ENCODE measurements around the gene VPS8. TPM values are rescaled to one million over a fixed set of nuclear protein-coding genes. Genes with fewer than 3 reads are reported as not detected.

Gene VPS8
- total RNA-seq, 1 donor from 2014 or later: 48.3 TPM

DNA sequence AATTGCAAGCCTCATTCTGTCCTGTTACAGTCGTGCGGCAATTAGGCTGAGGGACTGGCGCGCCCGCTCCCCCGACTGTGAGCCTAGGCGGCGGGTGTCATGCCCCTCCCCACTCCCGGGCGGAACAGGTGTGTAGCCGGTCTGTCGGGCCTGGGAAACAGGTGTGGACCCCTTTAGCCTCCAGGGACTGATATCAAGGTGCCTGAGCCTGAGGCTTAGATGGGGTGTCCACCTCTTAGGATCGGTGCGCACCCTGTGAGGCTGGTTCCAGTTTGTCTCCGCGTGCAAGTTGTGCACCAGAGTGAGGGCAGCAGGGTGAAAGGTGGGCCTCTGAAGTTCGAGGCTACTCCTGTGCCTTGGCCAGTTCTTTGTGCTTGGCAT, 686 bp downstream of the VPS8 start:
- no peak for DNase-seq (ENCODE audit: low spot score)

DNA sequence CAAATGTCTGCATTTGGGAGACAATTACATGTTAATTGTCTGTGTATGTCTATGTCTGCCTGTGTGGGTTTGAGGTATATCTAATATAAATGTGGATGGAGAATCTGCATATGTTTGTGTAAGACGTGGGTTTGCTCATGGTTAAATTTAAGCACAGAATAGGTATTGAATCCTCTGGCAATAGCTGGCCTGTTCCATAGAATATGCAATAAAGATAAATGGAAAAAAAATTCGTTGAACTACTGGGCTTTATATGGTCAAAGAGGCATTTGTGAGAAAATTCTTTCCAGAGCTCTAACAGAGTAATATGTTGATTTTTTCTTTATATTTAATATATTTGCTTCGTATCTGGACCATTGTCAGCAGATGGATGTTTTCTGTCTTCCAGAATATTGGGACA, 1.4 kb downstream of the VPS8 start:
- no peak for DNase-seq (ENCODE audit: low spot score)

DNA sequence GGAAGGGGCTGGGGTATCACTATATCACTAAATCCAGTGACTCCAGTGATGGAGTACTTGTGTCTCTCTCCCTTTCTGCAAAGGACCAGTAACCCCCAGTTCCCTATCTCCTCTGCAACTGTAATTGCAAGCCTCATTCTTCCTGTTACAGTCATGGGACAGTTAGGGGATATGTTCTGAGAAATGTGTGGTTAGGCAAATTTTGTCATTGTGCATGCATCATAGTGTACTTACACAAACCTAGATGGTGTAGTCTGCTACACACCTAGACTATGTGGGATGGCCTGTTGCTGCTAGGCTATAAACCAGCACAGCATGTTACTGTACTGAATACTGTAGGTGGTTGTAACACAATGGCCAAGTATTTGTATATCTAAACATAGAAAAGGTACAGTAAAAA, 2.2 kb downstream of the VPS8 start:
- no peak for DNase-seq (ENCODE audit: low spot score)

DNA sequence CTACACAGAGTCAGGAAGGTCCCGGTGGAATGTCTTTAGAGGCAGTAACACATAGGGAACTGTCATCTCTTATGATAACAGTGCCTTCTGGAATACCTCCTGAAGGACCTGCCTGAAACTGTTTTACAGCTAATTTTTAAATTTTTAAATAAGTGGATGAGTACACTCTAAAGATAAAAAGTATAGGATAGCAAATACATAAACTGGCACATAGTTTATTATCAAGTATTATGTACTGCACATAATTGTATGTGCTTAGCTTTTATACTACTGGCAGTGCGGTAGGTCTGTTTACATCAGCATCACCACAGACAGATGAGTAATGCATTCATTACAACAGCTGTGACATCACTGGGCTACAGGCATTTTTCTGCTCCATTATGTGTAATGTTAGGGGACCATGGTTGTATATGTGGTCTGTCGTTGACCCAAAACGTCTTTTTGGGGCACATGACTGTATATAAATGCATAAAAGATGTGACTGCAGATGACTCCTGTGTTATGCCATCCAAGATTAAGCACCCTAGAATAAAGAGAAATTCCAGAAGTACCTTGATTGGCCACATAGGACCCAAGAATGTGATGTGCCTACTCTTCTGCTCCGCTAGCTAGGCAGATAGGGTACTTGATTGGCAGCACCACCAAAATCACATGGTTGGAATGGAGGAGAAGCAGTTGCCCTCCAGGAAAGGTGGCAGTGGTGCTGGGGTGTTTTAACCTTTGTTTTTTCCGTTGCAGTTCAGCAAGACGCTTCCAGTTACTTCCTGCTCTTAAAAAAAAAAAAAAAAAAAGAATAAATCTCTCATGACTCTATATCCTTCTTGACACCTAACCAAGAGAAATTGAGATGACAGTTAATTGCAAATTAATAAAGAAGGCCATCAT, 3.3 kb downstream of the VPS8 start:
- no peak for DNase-seq (ENCODE audit: low spot score)

DNA sequence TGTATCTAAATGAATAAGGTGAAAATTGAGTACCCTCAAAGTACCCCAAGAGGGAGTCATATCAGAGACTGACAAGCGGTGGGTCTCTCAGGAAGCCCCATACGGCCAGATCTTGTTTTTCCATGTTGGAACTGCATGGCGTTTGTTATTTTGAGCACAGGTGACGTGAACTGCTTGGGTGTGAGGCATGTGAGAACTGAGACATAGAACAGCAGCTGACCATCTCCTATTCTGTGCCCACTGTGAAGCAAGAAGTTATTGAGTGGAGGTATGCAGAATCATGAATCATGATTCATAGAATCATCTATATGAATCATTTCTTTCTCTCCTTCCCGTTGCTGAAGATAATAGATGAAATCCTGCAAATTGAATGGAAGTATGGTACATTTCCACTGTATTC, 4.6 kb downstream of the VPS8 start:
- DNase-seq (ENCODE audit: low spot score): no peak

DNA sequence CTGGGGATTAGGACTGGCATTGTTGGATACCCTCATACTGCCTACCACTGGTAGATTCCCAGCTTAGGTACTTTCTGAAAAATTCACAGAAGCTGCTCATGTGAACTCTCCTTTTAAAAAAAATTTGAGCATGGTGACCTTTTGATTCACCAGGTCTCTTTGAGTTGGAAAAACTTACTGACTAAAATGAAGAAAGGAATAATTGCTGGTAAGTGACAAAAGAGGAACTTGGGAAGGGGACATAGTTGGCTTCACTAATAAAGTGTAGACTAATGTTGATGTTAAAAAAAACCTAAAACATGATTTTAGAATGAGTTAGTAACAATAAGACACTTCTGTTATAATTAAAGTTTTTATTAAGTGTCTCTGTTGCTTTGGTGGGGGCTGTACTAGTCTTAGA, 8.6 kb downstream of the VPS8 start:
- no peak for DNase-seq (ENCODE audit: low spot score)

DNA sequence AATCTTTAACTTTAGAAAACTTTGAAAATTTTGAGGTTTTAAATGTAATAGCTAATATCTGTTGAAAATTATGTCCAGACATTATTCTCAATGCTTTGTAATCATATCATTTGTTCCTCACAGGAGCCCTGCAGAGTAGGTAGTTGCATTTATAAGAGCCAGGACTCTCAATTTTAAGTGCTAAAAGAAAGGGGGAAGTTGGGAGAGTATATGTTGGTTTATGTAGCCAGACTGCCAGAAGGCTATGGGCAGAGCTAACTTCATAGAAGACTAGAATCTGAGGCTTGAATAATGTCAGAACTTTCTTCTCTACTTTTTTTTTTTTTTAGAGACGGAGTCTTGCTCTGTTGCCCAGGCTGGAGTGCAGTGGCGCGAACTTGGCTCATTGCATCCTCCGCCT, 9.1 kb downstream of the VPS8 start:
- no peak for DNase-seq (ENCODE audit: low spot score)

DNA sequence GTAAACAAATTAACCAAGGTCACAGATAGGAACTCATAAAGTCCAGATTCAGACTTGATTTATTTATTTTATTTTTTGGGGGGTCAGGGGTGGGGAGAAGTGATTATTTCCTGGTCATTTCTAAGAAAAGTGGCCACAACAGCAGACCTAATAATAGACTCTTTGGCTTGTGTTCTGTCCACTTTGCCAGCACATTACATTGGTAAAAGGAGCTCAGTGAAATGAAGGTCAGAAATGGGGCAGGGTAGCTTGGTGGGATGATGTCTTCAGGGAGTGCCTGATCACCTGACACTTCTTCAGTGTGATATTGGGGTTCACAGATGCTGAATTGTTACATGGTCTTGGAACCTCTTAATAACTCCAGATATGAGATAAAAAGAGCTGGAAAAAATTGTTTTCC, 10.1 kb downstream of the VPS8 start:
- no peak for DNase-seq (ENCODE audit: low spot score)

DNA sequence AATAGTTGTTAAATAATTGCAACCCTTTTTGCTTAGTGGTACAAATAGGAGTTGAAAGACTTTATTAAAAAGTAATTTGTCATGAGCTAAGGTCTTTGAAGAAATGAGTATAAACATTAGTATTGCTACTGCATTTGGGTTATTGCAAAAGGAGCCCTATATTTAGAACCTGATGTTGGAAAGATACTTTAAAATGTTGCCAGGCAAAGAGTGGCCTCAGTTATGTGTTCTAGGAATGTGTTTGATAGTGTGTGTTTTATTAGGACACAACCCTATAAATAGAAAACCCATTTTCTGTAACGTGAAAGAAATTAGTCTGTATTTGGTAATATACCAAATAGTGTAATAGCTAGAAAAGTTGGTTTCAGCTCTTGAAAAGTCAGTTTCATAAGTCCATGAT, 10.7 kb downstream of the VPS8 start:
- DNase-seq (ENCODE audit: low spot score): no peak

DNA sequence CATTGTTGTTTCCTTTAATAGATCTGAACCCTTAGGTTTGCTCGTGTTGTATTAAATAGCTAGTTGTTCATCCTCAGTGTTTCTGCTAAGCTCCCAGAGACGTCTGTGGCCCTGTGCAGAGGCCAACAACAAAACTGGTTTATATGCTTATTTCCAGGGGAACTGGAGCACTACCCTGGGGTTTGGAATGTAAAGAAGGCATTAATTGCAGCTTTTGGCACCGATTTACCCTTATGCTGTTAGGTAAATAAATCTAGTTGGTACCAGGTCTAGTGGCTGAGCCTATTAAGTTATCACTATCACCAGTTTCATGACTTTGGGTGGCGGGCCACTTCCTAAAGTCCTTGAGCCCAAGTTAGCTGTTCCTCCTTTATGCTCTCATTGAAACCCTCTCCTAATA, 12.0 kb downstream of the VPS8 start:
- DNase-seq (ENCODE audit: low spot score): no peak

DNA sequence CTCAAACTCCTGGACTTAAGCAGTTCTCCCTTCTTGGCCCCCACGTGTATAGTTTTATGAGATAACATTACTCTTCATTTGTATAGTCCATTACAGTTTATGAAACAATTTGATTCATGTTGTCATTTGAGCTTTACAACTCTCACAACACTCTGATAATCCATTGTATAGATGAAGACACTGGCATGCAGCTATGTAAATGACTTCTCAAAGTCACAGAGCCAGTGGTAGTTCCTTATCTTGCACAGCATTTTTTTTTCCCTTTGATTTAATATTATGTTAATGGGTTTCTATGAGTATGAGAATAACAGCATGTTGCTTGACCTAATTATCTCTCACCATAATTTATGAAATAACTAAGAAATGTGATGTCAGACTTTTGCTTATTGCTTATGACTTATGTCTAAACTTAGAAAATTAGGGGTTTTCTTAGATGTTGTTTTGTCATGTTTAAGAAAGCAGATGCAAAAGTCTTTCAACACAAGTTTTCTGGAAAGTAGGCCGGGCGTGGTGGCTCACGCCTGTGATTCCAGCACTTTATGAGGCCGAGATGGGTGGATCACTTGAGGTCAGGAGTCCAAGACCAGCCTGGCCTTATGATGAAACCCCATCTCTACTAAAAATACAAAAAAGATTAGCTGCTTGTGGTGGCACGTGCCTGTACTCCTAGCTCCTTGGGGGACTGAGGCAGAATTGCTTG, 13.3 kb downstream of the VPS8 start:
- DNase-seq (ENCODE audit: low spot score): no peak

DNA sequence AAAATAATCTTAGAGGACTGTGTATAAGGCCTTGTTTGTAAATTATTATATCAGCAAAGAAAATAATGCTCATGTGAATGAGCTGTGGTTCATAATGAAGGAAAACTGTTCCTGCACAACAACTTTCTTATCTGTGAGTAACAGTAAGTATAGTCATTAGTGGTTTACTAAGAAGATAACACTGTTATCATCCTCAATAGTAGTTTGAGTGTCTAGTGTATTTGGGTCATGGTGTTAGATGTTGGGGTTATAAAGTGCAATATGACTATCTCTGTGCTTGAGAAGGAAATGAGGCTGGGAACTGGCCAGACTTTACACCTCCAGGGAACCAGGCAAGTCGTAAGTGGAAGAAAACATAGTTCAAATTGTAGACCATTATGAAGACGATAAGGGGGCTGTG, 15.6 kb downstream of the VPS8 start:
- no peak for DNase-seq (ENCODE audit: low spot score)

DNA sequence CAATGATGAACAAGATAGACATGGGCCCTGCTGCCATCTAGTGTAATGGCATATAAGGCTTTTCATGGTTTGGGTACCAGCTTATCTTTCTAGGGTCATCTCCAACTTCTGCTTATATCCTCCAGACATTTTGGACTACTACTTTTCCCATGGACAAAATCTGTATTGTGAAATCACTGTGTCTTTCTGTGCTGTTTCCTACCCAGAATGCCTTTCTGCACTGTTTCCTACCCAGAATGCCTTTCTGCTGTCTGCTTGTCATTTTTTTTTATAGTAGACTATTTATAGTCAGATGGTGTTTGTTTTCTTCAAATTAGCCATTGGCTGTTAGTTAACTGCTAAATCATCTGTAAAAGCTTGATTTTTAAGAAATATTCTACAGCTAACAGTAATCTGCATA, 20.1 kb downstream of the VPS8 start:
- no peak for DNase-seq (ENCODE audit: low spot score)

DNA sequence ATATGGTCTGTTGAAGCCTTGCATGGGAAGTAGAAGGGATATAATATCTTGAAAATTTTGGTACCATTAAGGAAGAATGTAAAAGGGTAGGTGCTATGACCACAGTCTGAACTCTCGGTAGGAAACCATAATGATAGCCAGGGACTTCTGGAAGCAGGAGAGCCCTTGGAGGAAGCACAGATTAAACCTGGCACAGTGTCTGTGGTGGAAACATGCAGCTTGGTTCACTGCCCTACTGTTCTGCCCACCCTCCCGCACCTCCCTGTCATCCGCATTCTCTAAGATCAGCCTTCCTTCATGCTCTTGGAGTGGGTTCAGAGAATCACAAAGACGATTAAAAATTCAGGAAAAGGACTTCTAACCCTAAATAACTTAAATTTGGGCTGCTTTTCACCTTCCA, 20.9 kb downstream of the VPS8 start:
- DNase-seq (ENCODE audit: low spot score): no peak

DNA sequence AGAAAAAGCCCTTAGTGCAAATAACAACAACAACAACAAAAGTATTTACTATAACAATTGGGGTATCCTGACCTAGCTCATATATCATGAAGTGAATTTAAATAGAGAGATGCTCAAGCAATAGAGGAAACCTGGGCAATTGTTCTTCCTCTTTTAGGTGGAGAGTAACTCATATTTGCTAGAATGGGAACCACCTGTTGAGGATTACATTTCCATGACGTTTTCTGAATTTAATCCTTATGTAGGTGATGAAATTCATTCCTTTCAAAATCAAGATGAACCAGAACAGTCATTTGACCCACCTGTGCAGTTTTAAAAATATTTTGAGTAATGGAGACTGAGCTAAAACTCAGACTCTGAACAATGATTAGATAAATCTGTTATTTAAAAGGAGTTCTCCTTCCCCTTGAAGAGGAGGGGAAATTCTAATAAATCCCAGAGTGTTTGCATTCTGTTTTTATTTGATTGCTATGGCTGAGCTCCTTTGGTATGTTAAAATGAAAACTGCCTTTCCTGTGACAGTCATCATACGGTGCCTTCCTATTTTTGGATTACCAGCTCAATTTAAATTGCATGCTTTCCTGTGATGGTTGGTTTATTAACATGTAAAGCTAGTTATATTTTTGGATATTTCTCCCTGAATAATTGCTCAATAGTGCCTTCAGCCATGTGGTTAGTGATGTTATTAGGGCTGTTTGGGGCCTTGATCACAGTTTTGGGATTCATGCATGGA, 24.3 kb downstream of the VPS8 start:
- no peak for DNase-seq (ENCODE audit: low spot score)

DNA sequence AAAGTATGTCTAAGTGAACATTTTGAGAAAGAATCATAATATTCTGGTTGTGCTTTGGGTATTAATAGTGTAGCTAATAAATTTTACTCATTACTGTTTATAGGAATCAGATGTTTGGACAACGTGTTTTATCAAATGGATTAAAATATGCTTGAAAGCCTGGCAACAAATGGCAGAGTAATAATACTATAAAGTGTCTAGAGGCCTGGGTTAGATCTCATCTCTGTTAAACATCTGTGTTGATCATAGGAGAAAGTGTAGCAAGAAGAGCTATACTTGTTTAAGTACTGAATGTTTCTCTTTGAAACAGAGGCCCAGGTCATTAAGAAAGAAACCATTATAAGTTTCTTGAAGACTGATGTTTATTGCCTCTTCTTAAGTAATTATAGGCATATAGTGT, 30.5 kb downstream of the VPS8 start:
- no peak for DNase-seq (ENCODE audit: low spot score)

DNA sequence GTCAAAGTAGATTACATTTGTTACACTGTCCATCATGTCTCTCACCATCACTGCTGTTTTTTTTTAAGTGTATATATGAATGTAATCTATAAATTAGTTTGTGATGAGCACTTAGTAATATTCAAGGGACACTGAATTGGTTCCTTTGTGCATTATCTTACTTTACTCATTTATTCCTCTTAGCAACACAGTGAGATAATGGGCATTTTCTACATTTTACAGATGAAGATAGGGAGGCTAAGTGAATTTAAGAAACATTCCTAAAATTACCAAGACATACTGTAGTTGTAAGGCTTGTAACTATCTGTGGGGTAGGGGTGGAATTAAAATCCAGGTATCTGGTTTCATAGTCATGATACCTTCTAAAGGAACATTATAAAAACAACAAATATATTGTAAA, 33.9 kb downstream of the VPS8 start:
- no peak for DNase-seq (ENCODE audit: low spot score)

DNA sequence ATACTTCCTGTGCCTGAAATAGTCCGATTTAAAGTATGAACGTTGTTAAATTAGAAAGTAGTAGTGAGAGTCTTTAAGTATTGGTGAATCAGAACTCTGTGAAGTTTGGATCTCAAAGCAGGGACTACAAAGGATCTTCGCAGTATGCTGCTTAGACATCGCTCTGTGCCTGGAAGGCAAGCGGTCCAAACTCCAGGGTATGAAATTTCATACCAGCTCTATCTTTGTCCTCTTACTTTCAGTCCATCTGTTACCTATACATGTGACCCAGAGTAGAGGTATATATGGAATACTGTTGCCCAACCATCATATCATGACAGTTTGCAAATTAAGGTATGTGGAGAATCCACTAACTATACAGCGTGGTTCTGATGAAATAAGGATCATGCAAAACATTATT, 34.5 kb downstream of the VPS8 start:
- no peak for DNase-seq (ENCODE audit: low spot score)

DNA sequence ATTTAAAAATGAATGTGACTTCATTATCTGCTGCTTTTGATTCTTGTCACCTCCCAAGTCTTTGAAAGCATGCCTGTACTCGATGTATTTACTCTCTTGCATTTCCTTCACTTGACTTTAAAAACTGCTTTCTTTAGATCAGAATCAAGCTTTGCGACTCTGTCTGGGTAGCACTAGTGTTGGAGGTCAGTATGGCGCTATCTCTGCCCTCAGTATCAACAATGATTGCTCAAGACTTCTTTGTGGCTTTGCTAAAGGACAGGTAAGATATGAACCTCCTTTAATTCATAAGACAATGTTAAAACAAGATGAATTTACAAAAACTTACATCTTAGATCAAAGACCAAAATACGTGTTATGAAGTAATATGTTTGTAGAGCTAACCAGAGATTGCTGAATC, 37.0 kb downstream of the VPS8 start:
- DNase-seq (ENCODE audit: low spot score): no peak

DNA sequence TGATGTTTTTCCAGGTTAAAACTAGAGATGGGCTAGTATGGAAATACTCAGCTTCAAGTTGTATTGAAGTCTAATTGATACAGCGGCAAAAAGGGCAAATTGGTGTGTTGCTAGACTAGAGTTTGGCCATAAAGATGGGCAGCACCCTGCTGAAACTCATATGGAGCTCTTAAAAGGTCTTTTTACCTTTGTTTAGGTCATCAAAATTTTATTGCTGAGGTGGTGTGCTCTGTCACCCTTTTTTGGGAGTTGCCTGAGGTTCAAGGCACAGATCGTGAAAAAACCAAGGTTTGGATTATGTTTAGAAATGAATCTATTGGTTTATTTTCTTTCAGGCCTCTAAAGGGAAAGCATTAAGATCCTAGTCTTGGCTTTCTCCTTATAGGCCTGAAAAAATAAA, 38.2 kb downstream of the VPS8 start:
- no peak for DNase-seq (ENCODE audit: low spot score)

DNA sequence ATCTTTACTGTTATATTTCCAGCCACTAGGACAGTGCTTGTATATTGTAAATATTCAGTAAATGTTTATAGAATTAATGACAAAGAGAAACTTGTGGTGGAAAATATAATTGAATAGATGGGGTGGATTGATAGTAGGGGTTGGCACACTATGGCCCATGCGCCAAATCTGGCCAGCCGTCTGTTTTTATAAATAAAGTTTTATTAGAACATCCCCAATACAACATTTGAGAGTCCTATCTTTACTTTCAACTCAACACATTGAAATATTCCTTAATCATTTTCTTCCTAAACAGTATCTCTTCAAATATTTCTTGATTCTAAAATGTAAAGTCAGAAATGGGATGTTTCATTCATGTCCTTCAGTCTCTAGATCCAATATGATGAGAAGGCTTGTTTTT, 45.1 kb downstream of the VPS8 start:
- no peak for DNase-seq (ENCODE audit: low spot score)

DNA sequence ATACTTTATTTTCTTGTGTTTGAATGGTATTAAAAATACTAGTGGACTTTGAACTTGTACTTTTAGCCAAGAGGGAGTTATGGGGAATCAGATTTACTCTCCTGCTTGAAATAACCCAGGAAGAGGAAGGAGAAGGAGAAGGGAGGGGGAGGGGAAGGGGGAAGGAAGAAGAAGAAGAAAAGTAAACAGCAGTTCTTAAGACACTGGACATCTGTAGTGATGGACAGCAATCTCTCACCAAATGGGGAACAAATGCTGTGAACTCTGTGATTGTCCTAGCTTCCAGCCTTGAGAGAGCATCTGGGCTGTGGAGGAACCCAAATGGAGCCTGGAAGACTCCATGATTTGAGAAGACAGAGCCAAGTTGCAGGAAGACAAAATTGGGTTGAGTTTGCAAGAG, 52.0 kb downstream of the VPS8 start:
- no peak for DNase-seq (ENCODE audit: low spot score)

DNA sequence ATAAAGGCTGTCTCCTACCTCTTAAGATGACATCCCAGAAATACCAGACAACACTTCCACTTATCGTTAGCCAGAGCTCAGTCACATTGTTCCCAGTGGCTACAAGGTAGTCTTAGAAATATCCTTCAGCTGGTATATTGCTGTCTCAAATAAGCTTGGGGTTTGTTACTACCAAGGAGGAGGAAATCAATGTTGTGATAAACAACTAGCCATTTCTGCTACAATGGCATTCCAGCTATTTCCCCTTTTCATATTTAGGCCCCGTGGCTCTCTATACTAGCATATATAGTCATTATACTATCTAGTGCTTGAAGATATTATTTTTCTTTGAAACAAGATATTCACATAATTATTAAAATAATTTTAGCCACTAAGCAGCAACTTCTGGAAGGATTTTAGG, 56.5 kb downstream of the VPS8 start:
- no peak for DNase-seq (ENCODE audit: low spot score)

Data from mucosa of gallbladder (tissue), 1 donor.